Embryonic facial prominence (tissue), 1 donor: ENCODE results near the gene UQCC3.
A peak's percentile ranks its signal among the peaks of the same experiment; 100 is the strongest.
"Not testable (repeated sequence)": the region's sequence is repeated elsewhere in the genome, so short reads cannot be mapped to it uniquely, and the experiment has no call there.

Experiments used
- DNase-seq: peaks from one replicate; pipeline ENCODE4 v3.0.0-alpha.2; 2016; ENCODE audit errors: extremely low spot score

UQCC3 gene

GRCh38 chr11:62671608-62672389, at the start of gene UQCC3, which contains the start of gene LBHD1:
TSS of gene UQCC3 (plus strand) at chr11:62671673. CDS start at chr11:62671746, 73 bp downstream.
TSS of gene LBHD1 (minus strand) at chr11:62672267. CDS start at chr11:62670031, 2,236 bp downstream.
- DNase-seq, result peak; percentile 74

GRCh38 chr11:62622476-62623089, 48.9 kb upstream of the UQCC3 start:
- no peak for DNase-seq

- DNase-seq, result no peak
Measured at GRCh38 chr11:62627713-62628112, 43.8 kb upstream of the UQCC3 start.

- no peak for DNase-seq
Measured at GRCh38 chr11:62632492-62632891, 39.0 kb upstream of the UQCC3 start.

GRCh38 chr11:62644220-62644619, 27.3 kb upstream of the UQCC3 start:
- no peak for DNase-seq

GRCh38 chr11:62645671-62645945, 25.9 kb upstream of the UQCC3 start:
- no peak for DNase-seq

GRCh38 chr11:62645946-62646824, 25.3 kb upstream of the UQCC3 start, which contains the start of gene GANAB:
TSS of gene GANAB (minus strand) at chr11:62646613. CDS start at chr11:62646599, 14 bp downstream.
- peak; percentile 96 for DNase-seq

GRCh38 chr11:62646825-62647608, 24.5 kb upstream of the UQCC3 start:
- no peak for DNase-seq

GRCh38 chr11:62647609-62648005, 23.9 kb upstream of the UQCC3 start:
- DNase-seq, result no peak

- no peak for DNase-seq
Measured at GRCh38 chr11:62648185-62648966, 23.1 kb upstream of the UQCC3 start.

- no peak for DNase-seq
Measured at GRCh38 chr11:62648967-62649364, 22.5 kb upstream of the UQCC3 start.

- no peak for DNase-seq
Measured at GRCh38 chr11:62649486-62649885, 22.0 kb upstream of the UQCC3 start.

- DNase-seq, result not testable (repeated sequence)
Measured at GRCh38 chr11:62650283-62650682, 21.2 kb upstream of the UQCC3 start.

GRCh38 chr11:62652161-62653006, 19.1 kb upstream of the UQCC3 start:
- DNase-seq, result no peak

GRCh38 chr11:62654297-62654696, 17.2 kb upstream of the UQCC3 start:
- DNase-seq, result no peak

- DNase-seq, result no peak
Measured at GRCh38 chr11:62656796-62657429, 14.6 kb upstream of the UQCC3 start.

- DNase-seq, result peak; percentile 19
Measured at GRCh38 chr11:62664405-62665074, 6.9 kb upstream of the UQCC3 start.

GRCh38 chr11:62665075-62665598, 6.3 kb upstream of the UQCC3 start, which contains the start of the genes C11orf98 and CSKMT:
TSS of gene C11orf98 (minus strand) at chr11:62665210. CDS start at chr11:62665169, 41 bp downstream.
TSS of gene CSKMT (plus strand) at chr11:62665312. CDS start at chr11:62665880, 568 bp downstream.
- DNase-seq, result peak; percentile 89
